IMR-90 (cell line): ENCODE data around the gene GRID2IP. TPM values are rescaled to one million over a fixed set of nuclear protein-coding genes. Genes with fewer than 3 reads are reported as not detected.

ENCODE experiments used
- ATAC-seq: fragments of 200-7000 bp; cut with Tn5 transposase; 2 replicates; pipeline ENCODE4 v1.9.1; 2020; ENCODE audit warnings: low read depth, mild to moderate bottlenecking, moderate library complexity
- BruUV-seq: library from RNA; stranded (reverse); fragments of 400-500 nt; replicated peaks from 2 replicates; lab custom pipeline; 2021; lab: Mats Ljungman, UMichigan
- CTCF ChIA-PET: fragments of 300-600 bp; formaldehyde crosslinking; extraction: SDS; loops from one replicate; lab custom pipeline; 2021; ENCODE audit warnings: antibody characterized with exemption; lab: Yijun Ruan, JAX
- POLR2A ChIA-PET: fragments of 300-600 bp; sonication (Branson Sonifier 250); formaldehyde crosslinking; loops from one replicate; lab custom pipeline; 2022; ENCODE audit warnings: antibody characterized with exemption; ENCODE audit not compliant: unreplicated experiment; lab: Charles Lee
- DNase-seq: peaks from one replicate; pipeline ENCODE4 v3.0.0; 2013
- H2AFZ ChIP-seq: replicated peaks from 2 replicates; pipeline ENCODE3; 2013; ENCODE audit warnings: low read length, mild to moderate bottlenecking; ENCODE audit not compliant: poor library complexity
- H2AK5ac ChIP-seq: 2 replicates; pipeline ENCODE4 v1.6.1; 2013; ENCODE audit warnings: low read depth, low read length, inconsistent platforms
- H2AK9ac ChIP-seq: replicated peaks from 2 replicates; pipeline ENCODE3; 2013; ENCODE audit warnings: mild to moderate bottlenecking, low read depth, low read length, moderate library complexity; ENCODE audit not compliant: poor library complexity
- H2BK120ac ChIP-seq: 2 replicates; pipeline ENCODE4 v1.6.1; 2013; ENCODE audit warnings: low read depth, low read length, inconsistent platforms
- H2BK15ac ChIP-seq: 3 replicates; pipeline ENCODE4 v1.6.1; 2013; ENCODE audit warnings: low read depth, low read length, inconsistent platforms
- H2BK20ac ChIP-seq: 2 replicates; pipeline ENCODE4 v1.6.1; 2013; ENCODE audit warnings: low read depth, mild to moderate bottlenecking, inconsistent platforms, low read length, moderate library complexity
- H2BK5ac ChIP-seq: 2 replicates; pipeline ENCODE4 v1.6.1; 2013; ENCODE audit warnings: mild to moderate bottlenecking, low read depth, low read length, inconsistent platforms; ENCODE audit not compliant: poor library complexity, severe bottlenecking
- H3K14ac ChIP-seq: replicated peaks from 2 replicates; pipeline ENCODE4 v1.6.1; 2013; ENCODE audit warnings: low read depth, low read length, inconsistent platforms
- H3K18ac ChIP-seq: 2 replicates; pipeline ENCODE4 v1.6.1; 2013; ENCODE audit warnings: low read depth, low read length, control low read depth
- H3K23ac ChIP-seq: 2 replicates; pipeline ENCODE4 v1.6.1; 2013; ENCODE audit warnings: low read depth, low read length, inconsistent platforms
- H3K27ac ChIP-seq: 2 replicates; pipeline ENCODE4 v1.5.1; 2013; ENCODE audit warnings: mild to moderate bottlenecking, control low read depth, low read length; ENCODE audit not compliant: insufficient read depth
- H3K27me3 ChIP-seq: 2 replicates; pipeline ENCODE4 v1.6.1; 2013; ENCODE audit warnings: low read length; ENCODE audit not compliant: control insufficient read depth, insufficient read depth
- H3K36me3 ChIP-seq: 2 replicates; pipeline ENCODE4 v1.6.1; 2013; ENCODE audit warnings: low read length, mixed read lengths; ENCODE audit not compliant: control insufficient read depth, insufficient read depth
- H3K4ac ChIP-seq: 2 replicates; pipeline ENCODE4 v1.6.1; 2013; ENCODE audit warnings: low read depth, low read length, inconsistent platforms
- H3K4me1 ChIP-seq: 2 replicates; pipeline ENCODE4 v1.6.1; 2013; ENCODE audit warnings: low read length, mixed read lengths; ENCODE audit not compliant: control insufficient read depth, insufficient read depth
- H3K4me2 ChIP-seq: 2 replicates; pipeline ENCODE4 v1.6.1; 2013; ENCODE audit warnings: low read depth, mild to moderate bottlenecking, control low read depth, low read length, moderate library complexity
- H3K4me3 ChIP-seq: 2 replicates; pipeline ENCODE4 v1.5.1; 2013; ENCODE audit warnings: low read depth, mild to moderate bottlenecking, control low read depth, low read length, moderate library complexity; ENCODE audit not compliant: insufficient read depth
- H3K56ac ChIP-seq: 2 replicates; pipeline ENCODE4 v1.6.1; 2013; ENCODE audit warnings: low read length, inconsistent platforms; ENCODE audit not compliant: insufficient read depth; ENCODE audit errors: extremely low read depth
- H3K79me1 ChIP-seq, 2 experiments: 2 replicates each; pipeline ENCODE4 v1.6.1; 2013; ENCODE audit warnings: low read length in 2 of 2, inconsistent platforms in 1 of 2, low read depth in 1 of 2
- H3K9ac ChIP-seq: 2 replicates; pipeline ENCODE4 v1.6.1; 2013; ENCODE audit warnings: low read depth, low read length, control low read depth
- H3K9me1 ChIP-seq: 2 replicates; pipeline ENCODE4 v1.6.1; 2013; ENCODE audit warnings: low read length, inconsistent platforms; ENCODE audit not compliant: insufficient read depth
- H3K9me3 ChIP-seq: 2 replicates; pipeline ENCODE4 v1.6.1; 2013; ENCODE audit warnings: low read length; ENCODE audit not compliant: control insufficient read depth, insufficient read depth
- H4K20me1 ChIP-seq: 2 replicates; pipeline ENCODE4 v1.6.1; 2013; ENCODE audit warnings: low read length, inconsistent platforms; ENCODE audit not compliant: insufficient read depth
- H4K5ac ChIP-seq: 2 replicates; pipeline ENCODE4 v1.6.1; 2013; ENCODE audit warnings: mild to moderate bottlenecking, low read depth, low read length, control low read depth
- H4K8ac ChIP-seq, 2 experiments: 2 replicates each; pipeline ENCODE4 v1.6.1; 2013; ENCODE audit warnings: low read depth in 2 of 2, low read length in 2 of 2, control low read depth in 1 of 2, inconsistent platforms in 1 of 2
- H4K91ac ChIP-seq: 2 replicates; pipeline ENCODE4 v1.6.1; 2013; ENCODE audit warnings: low read depth, low read length, inconsistent platforms; ENCODE audit not compliant: insufficient read depth
- CHD1 ChIP-seq: IDR thresholded peaks from 2 replicates; pipeline ENCODE4 v1.6.1; 2012; ENCODE audit warnings: low read depth, low read length, improper control_type of control experiment
- CTCF ChIP-seq: conservative IDR thresholded peaks from 2 replicates; pipeline ENCODE4 v1.5.1; 2012; ENCODE audit warnings: mild to moderate bottlenecking, low read depth, low read length, improper control_type of control experiment
- ELK1 ChIP-seq: fragments of 150-350 bp; IDR thresholded peaks from 2 replicates; pipeline ENCODE4 v1.6.1; 2016; ENCODE audit warnings: low read depth, mild to moderate bottlenecking, low read length, moderate library complexity, borderline replicate concordance
- MAFK ChIP-seq: IDR thresholded peaks from 2 replicates; pipeline ENCODE4 v1.6.1; 2012; ENCODE audit warnings: low read depth, low read length, improper control_type of control experiment
- MAZ ChIP-seq: IDR thresholded peaks from 2 replicates; pipeline ENCODE4 v1.6.1; 2012; ENCODE audit warnings: low read depth, mild to moderate bottlenecking, low read length, improper control_type of control experiment, moderate library complexity, borderline replicate concordance
- MXI1 ChIP-seq: IDR thresholded peaks from 2 replicates; pipeline ENCODE4 v1.6.1; 2012; ENCODE audit warnings: low read depth, mild to moderate bottlenecking, low read length, moderate library complexity, borderline replicate concordance
- NFE2L2 ChIP-seq: fragments of 150-350 bp; IDR thresholded peaks from 2 replicates; pipeline ENCODE4 v1.6.1; 2016; ENCODE audit warnings: low read depth, mild to moderate bottlenecking, low read length
- POLR2A ChIP-seq: IDR thresholded peaks from 2 replicates; pipeline ENCODE4 v1.6.1; 2012; ENCODE audit warnings: mild to moderate bottlenecking, low read depth, low read length
- RAD21 ChIP-seq: IDR thresholded peaks from 2 replicates; pipeline ENCODE4 v1.6.1; 2012; ENCODE audit warnings: low read length, improper control_type of control experiment
- RCOR1 ChIP-seq: IDR thresholded peaks from 2 replicates; pipeline ENCODE4 v1.6.1; 2012; ENCODE audit warnings: mild to moderate bottlenecking, low read length, improper control_type of control experiment; ENCODE audit not compliant: insufficient replicate concordance
- RFX5 ChIP-seq: IDR thresholded peaks from 2 replicates; pipeline ENCODE4 v1.8.0; 2012; ENCODE audit warnings: low read depth, mild to moderate bottlenecking, low read length, moderate library complexity
- SMC3 ChIP-seq: fragments of 150-350 bp; IDR thresholded peaks from 2 replicates; pipeline ENCODE4 v1.6.1; 2016; ENCODE audit warnings: low read depth, mild to moderate bottlenecking, antibody characterized with exemption, low read length, moderate library complexity
- WGBS, 2 experiments: methylation state at CpG; one replicate each; pipeline versions ENCODE4 v1.1.5 to v1.1.7; 2013; ENCODE audit warnings: missing lambda C conversion rate in 2 of 2; ENCODE audit not compliant: insufficient read length in 1 of 2; ENCODE audit errors: extremely low coverage in 2 of 2; 5-methylcytosine and 5-hydroxymethylcytosine counted together
- dilution Hi-C: fragments of 300-500 bp; cut with HindIII; formaldehyde crosslinking; loops from one replicate; pipeline ENCODE4 v1.14.3; 2018; ENCODE audit warnings: low sequenced_read_pairs; ENCODE audit not compliant: unreplicated experiment
- in situ Hi-C: fragments of 300-500 bp; cut with MboI; formaldehyde crosslinking; loops from 3 replicates; pipeline ENCODE4 v1.14.3; 2019; ENCODE audit warnings: low sequenced_read_pairs, inconsistent platforms, mixed read lengths
- intact Hi-C: fragments of 100-400 bp; cut with micrococcal nuclease; formaldehyde crosslinking; loops from 2 replicates; pipeline ENCODE4 v1.10.0; 2022
- polyA plus RNA-seq, 3 experiments: library from polyadenylated mRNA; depleted of rRNA; stranded (reverse); fragments of >200 nt; gene quantifications; 2 replicates each; pipeline ENCODE4 v1.2.3, GENCODE V29; 2012; ENCODE audit warnings: low replicate concordance in 1 of 3
- total RNA-seq: library from RNA; depleted of rRNA; stranded (reverse); fragments of >200 nt; gene quantifications from 2 replicates; pipeline ENCODE4 v1.2.3, GENCODE V29; 2012

The GRID2IP gene
- total and polyA plus RNA-seq, 2 of the 4 experiments (the other 2 are of a cell fraction), result not detected

GRCh38 chr7:6575281-6576023 is 24.2 kb upstream of the GRID2IP start:
- CTCF ChIA-PET, result interaction anchor here (1.0 kb wide), 1 partner anchor 17 kb away, joined by 3 read pairs; no protein-coding TSS in a partner anchor
- intact Hi-C loops, result no loop called here

More at GRCh38 chr7:6575281-6576023, 24.2 kb upstream of the GRID2IP start:
- H2BK120ac ChIP-seq, result no peak overlapping the region
- 75% methylated on average over 4 of the region's 9 CpGs; no CpG with 5 or more reads in 1 of the 2 experiments for WGBS, 2 experiments
- H3K4ac ChIP-seq, result no peak overlapping the region
- no peak overlapping the region for H4K8ac ChIP-seq
- no peak overlapping the region for H2BK20ac ChIP-seq
- H3K9me1 ChIP-seq, result peaks cover 4% of the 10 kb centered on the region
- no peak overlapping the region for H2AK9ac ChIP-seq
- H4K5ac ChIP-seq, result no peak overlapping the region
- TF ChIP-seq MAFK (no peak), MAZ (no peak), RCOR1 (no peak), CHD1 (no peak), SMC3 (no peak), MXI1 (no peak), NFE2L2 (no peak), RAD21 (no peak), POLR2A (no peak), RFX5 (no peak), ELK1 (no peak), CTCF (no peak)
- H3K79me1 ChIP-seq, result peaks cover 0 to 19% of the 10 kb centered on the region in 2 experiments; a peak in 3 of 4 replicates
- H4K91ac ChIP-seq, result no peak overlapping the region
- H3K56ac ChIP-seq, result no peak overlapping the region
- DNase-seq (no peak), ATAC-seq (no peak)
- no TSS peak for BruUV-seq
- H3K14ac ChIP-seq, result no peak overlapping the region
- no peak overlapping the region for H2AK5ac ChIP-seq
- H4K20me1 ChIP-seq, result no peaks in the 10 kb centered on the region
- H2BK5ac ChIP-seq, result no peak overlapping the region
- H3K4me1 ChIP-seq, result peaks cover 6% of the 10 kb centered on the region
- no peak overlapping the region for H2BK15ac ChIP-seq
- no peak overlapping the region for H3K9ac ChIP-seq
- H2AFZ ChIP-seq, result no peak overlapping the region
- in situ Hi-C loops, result no loop called here
- no peaks in the 10 kb centered on the region for H3K27me3 ChIP-seq
- POLR2A ChIA-PET, result no interaction called here
- H3K4me2 ChIP-seq, result no peak overlapping the region
- H3K23ac ChIP-seq, result no peak overlapping the region
- H3K4me3 ChIP-seq, result no peak overlapping the region
- dilution Hi-C loops, result no loop called here
- H3K27ac ChIP-seq, result no peak overlapping the region
- no peaks in the 10 kb centered on the region for H3K9me3 ChIP-seq
- peaks cover 2% of the 10 kb centered on the region for H3K36me3 ChIP-seq
- H3K18ac ChIP-seq, result no peak overlapping the region
